KOPT-K1 (cell line): Measurements from ENCODE around the gene ACSF3.

Experiments
- H3K27ac ChIP-seq: fragments of 200-600 bp; sonication (generic); 2 replicates; pipeline ENCODE4 v1.5.1; 2016; ENCODE audit warnings: antibody characterized with exemption, mild to moderate bottlenecking, low read depth, low read length; ENCODE audit not compliant: poor library complexity, severe bottlenecking
- H3K36me3 ChIP-seq: fragments of 200-600 bp; sonication (generic); 2 replicates; pipeline ENCODE4 v1.5.1; 2017; ENCODE audit warnings: antibody characterized with exemption, mild to moderate bottlenecking, low read length, moderate library complexity; ENCODE audit not compliant: insufficient read depth
- H3K9me3 ChIP-seq: fragments of 200-600 bp; sonication (generic); 2 replicates; pipeline ENCODE4 v1.5.1; 2017; ENCODE audit warnings: antibody characterized with exemption, low read length, mild to moderate bottlenecking; ENCODE audit not compliant: insufficient read depth, poor library complexity, severe bottlenecking

Gene ACSF3

DNA sequence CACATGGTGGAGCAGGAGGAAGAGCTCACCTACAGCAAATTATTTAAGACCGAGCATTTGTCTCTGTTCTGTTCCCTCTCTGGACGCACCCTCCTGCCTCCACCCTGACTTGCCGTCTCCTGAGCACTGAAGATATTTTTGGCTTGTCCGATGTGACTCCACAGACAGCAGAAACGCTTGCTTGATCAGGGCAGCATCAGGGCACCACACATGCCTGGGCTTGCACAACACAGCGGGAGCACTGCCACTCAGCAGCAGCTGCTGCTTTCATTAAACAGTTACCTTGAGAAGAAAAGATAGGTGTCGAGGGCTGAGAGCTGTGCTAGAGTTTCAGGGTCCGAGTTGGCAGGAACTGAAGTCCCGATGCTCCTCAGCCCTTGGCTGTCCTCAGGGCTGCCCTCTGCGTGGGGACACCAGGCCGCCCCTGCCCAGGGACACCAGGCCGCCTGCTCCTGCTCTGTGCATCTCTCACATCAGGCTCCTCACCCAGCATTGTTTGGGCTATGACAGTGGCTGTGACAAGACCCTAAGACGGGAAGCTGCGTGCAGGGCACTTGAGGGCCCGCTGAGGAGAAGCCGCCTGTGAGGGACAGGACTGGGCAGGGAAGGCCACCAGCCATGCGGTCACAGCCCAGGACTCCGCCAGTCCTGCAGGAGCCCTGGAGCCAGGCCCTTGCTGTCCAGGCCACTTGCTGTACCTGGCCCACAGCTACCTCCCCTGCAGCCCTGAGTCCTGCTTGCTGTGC, 56.6 kb downstream of the ACSF3 start:
- peaks cover 44% of the 10 kb centered on the region for H3K9me3 ChIP-seq
- H3K27ac ChIP-seq = no peak overlapping the region
- peaks cover 76% of the 10 kb centered on the region for H3K36me3 ChIP-seq

DNA sequence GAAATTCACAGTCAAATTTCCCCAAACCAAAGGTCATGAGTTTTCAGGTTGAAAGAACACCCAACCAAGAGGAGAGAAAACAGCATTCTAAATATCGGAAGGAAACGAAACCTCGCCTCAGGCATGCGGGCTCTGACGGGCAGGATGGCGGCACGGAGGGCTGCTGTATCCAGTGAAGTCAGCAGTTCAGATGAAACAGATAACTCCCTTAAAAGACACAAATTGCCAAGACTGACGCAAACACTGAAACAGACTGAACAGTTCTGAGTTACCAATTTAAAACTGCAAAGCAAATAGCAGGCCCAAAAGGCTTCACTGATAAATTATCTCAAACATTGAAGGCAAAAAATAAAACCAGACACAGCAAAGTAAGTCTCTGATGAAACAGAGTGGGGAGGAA, 57.3 kb downstream of the ACSF3 start:
- no peak overlapping the region for H3K27ac ChIP-seq
- H3K36me3 ChIP-seq = peaks cover 69% of the 10 kb centered on the region
- H3K9me3 ChIP-seq = peaks cover 40% of the 10 kb centered on the region

DNA sequence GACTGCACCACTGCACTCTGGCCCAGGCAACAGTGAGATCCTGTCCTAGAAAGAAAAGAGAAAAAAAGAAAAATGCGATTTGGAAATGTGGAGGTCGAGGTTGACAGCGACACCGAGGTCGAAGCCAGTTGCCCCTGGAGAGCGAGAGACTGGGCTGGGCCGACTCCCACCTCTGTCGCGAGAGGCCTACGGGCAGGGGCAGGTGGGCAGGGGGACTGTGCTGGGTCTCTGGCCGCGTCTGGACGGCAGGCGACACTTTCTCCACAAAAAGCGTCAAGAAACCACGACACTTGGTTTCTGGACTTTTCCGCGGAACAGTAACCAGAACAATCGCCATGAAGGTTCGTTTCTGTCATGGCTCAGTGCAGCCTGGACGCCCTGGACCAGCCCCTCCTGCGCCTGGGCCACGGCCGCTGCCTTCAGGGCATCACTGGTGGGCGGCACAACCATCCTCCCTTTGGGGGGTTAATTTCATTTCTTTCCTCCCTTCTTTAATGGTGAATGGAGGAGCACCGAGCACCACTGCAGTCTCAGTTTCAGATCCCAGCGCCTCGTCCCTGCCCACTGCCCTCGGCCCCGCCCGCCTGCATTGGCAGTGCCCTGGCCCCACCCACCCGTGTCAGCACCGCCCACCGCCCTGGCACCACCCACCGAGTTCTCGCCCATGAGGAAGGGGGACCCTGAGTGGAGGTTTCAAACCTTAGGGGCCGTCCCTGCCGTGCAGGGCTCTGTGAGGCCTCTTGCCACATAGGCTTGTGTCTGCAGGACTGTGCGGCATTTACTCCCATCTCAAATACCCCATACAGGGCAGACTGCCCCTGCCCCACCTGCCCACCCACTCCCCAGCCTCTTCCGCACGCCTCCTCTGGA, 59.4 kb downstream of the ACSF3 start:
- H3K36me3 ChIP-seq = peaks cover 50% of the 10 kb centered on the region
- H3K9me3 ChIP-seq = peaks cover 21% of the 10 kb centered on the region
- H3K27ac ChIP-seq = no peak overlapping the region

DNA sequence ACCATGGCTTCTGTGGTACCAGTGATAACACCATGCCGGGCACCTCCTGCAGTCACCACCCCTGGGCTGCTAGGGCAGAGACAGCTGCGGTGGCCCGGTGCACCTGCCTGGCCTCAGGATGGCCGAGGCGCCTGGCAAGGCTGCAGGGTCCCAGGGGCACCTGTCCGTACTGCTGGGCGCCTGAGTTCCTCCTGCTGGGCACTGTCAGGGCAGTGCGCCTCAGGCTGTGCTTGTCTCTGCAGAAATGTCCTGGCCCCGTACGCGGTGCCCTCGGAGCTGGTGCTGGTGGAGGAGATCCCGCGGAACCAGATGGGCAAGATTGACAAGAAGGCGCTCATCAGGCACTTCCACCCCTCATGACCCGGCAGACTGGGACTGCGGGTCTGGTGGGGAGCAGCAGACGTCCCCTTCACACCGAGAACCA, 60.2 kb downstream of the ACSF3 start:
- Histone ChIP-seq H3K36me3 (peaks cover 42% of the 10 kb centered on the region), H3K27ac (no peak overlapping the region), H3K9me3 (peaks cover 13% of the 10 kb centered on the region)

DNA sequence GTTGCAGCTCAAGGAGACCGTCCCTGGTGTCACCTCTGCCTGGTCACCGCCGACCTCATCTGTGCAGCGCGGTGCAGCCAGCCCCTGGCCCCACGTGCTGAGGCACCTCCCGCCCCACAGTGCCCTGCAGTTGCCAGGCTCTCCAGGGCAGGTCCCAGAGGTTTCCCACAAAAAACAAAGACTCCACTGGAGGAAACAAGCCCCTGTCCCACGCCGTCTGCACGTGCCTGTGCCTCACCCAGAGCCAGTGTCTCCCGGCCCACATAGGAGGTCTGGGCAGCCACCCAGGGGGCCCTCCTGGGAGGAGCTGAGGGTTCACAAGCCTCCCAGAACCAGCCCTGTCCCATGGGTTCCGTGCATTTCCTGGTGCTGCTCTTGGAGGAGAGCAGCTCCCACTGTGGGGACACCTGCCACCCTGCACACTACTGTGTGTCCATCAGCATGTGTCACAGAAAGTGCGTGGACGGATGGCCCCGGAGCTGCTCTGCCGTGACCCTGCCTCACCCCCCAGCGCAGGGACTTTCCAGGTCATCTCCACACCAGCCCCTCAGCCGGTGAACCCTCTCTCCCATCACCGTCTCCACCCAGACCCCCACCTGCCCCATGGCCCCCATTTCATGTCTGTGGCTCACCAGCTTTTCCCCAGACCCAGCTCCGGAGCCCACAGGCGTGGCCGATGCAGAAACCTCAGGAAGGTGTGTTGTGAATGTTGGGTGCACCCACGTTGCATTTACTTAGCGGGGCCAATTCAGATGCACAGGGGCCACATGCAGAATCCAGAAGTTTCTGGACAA, 60.9 kb downstream of the ACSF3 start:
- Histone ChIP-seq H3K36me3 (peaks cover 35% of the 10 kb centered on the region), H3K9me3 (peaks cover 6% of the 10 kb centered on the region), H3K27ac (no peak overlapping the region)

DNA sequence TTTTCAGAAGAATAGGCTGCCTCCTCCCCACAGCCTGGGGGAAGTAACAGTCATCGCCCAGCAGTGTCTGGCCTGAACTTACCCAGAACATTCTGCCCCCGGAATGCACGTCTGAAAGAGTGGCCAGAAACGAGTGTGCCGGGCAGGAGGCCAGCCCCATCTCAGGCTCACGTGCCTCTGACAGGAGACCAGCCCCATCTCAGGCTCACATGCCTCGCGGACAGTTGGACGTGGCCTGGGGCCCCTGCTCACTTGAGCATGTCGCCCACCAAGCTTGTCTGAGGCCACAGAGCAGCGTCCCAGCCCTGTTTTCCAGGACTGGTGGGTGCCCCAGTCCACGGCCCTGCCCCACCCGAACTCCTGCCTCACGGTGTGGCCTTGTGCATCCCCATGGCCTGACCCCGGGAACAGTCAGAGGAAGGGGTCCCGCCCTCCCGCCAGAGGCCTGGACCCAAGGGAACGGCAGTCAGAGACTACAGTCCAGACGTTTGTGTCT, 61.6 kb downstream of the ACSF3 start:
- Histone ChIP-seq H3K36me3 (peaks cover 28% of the 10 kb centered on the region), H3K27ac (no peak overlapping the region), H3K9me3 (no peaks in the 10 kb centered on the region)

DNA sequence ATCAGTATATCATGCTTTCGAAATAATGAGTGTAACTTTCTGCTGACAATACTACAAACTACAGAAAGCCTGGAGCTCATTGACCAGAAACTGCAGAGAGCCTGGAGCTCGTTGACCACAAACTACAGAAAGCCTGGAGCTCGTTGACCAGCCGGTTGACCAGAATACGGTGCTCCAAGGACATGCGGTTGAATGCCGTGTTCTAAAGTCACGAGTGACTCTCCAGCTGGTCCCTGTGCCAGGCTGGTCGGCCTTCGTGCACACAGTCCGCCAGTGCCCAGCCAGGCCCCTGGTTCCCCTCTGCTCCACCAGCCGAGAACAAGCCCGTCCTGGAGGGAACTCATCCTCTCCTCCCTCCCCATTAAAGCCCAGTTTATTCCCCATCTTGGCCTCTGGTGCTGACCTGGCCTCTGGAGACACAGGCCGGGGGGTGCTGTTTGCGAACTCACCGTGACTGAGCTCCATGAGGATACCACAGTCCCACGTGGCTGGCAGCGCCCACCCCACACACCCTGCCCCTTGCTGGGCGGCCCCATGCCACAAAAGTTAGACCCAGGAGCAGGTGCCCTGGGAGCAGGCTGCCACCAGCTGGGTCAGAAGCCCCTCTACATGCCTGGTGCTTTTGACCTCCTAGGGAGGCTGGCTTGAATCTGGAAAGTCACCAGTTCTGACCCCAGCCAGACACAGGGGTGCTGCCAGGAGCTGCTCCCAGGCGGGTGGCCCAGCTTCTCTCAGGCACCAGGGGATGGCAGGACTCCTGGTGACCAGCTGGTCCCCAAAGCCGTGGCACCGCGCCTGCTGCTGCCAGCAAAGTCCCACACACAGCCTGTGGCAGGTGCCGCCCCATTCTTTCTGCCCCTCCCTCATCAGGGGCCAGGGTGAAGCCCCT, 62.4 kb downstream of the ACSF3 start:
- Histone ChIP-seq H3K9me3 (no peaks in the 10 kb centered on the region), H3K27ac (no peak overlapping the region), H3K36me3 (peaks cover 20% of the 10 kb centered on the region)

DNA sequence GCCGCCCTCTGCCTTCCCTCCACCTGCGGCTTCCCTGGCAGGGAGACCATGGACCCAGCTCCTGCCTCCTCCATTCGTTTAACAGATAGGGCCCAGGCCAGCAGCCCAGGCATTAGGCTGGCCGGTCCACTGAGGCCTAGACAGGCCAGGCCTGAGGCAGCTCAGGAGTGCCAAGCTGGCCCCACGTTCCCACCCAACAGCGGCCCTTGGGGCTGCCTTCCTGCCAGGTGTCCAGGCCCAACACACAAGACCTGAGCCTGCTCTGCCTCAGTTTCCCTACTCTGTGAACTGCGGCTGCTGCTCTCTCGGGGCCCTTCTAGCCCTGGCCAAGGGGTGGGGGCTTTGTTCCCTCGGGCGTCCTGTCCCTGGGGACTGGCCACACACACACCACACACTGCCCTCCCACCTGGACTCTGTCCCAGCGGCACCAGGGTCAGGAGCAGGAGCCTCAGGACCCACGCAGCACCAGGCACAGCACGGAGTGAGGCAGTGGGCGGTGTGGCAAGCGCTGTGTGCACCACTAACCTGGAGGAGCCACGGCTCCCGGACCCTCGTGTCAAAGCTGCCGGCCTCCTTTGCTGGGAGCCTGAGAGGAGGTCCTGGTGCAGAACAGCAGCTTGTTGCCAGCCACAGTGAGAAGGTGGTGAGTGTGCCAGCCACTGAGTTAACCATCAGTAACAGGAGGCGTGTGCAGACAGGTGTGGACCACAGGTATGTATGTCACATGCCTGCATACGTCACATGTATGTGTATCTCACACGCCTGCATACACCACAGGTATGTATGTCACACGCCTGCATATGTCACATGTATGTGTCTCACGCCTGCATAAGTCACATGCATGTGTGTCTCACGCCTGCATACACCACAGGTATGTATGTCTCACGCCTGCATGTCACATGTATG, 63.3 kb downstream of the ACSF3 start:
- Histone ChIP-seq H3K36me3 (peaks cover 11% of the 10 kb centered on the region), H3K9me3 (no peaks in the 10 kb centered on the region), H3K27ac (no peak overlapping the region)

DNA sequence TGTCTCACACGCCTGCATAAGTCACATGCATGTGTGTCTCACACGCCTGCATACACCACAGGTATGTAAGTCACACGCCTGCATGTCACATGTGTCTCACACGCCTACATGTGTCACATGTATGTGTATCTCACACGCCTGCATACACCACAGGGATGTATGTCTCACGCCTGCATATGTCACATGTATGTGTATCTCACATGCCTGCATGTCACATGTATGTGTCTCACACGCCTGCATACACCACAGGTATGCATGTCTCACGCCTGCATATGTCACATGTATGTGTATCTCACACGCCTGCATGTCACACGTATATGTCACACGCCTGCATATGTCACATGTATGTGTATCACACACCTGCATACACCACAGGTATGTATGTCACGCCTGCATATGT, 64.1 kb downstream of the ACSF3 start:
- Histone ChIP-seq H3K9me3 (no peaks in the 10 kb centered on the region), H3K27ac (no peak overlapping the region), H3K36me3 (peaks cover 4% of the 10 kb centered on the region)

DNA sequence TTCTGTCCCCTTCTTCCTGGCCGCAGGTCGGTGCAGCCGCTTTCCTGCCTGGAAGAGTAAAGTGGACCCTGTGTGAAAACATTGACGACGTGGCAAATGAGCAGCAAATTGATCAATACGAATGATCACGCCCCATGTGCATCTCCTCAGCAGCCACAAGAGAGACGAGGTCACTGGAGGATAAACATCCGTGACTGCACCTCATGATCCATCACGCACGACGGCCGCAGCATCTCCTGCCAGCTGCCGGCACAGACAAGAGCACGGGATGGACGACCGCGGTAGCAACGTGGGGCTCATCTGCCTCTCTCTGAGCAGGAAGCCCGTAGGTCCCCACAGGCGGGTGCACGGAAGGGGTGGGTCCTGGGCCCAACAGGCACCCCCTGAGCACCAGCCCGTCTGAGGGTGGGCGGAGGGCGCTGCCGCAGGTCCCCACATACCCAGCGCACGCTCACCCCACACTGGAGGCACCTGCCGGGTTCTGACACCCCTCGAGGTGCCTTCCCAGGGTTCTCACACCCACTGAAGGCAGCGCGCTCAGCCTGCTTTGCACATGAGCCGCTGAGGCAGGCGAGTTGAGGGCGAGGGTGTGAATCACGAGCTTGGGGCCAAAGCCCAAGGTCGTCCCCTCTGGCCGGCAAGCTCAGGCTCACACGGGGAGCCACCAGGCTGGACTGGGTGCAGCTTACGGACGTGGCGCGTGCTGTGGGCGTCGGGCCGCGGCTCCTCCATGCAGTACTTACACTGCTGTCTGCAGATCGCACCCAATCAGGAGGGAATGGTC, 65.6 kb downstream of the ACSF3 start:
- H3K27ac ChIP-seq = no peak overlapping the region

DNA sequence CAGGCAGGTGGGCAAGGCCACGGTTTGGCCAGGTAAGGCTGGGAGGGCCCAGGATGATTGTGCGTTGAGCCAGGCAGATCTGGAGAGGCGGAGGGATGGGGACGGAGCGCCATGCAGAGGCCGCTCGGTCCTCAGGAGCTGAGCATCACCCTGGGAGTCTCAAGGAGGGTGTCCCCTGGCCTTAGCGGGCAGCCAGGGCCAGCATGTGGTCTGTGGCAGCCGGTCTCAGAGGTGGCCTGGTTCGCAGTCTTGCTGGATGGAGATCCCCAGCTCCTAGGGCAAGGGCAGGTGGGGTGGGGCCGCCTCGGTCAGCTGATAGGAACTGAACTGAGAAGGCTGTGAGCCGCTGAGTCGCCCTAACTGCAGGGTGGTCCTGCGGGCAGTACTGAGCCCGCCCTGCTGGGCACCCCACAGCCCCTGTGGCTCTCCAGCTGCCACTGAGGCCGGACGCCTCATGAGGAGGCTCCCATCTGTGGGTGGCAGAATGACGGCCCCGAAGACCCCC, 66.2 kb downstream of the ACSF3 start:
- Histone ChIP-seq H3K36me3 (no peaks in the 10 kb centered on the region), H3K9me3 (no peaks in the 10 kb centered on the region), H3K27ac (no peak overlapping the region)

More for the DNA sequence above, 65.6 kb downstream of the ACSF3 start:
- Histone ChIP-seq H3K9me3 (no peaks in the 10 kb centered on the region), H3K36me3 (no peaks in the 10 kb centered on the region)

DNA sequence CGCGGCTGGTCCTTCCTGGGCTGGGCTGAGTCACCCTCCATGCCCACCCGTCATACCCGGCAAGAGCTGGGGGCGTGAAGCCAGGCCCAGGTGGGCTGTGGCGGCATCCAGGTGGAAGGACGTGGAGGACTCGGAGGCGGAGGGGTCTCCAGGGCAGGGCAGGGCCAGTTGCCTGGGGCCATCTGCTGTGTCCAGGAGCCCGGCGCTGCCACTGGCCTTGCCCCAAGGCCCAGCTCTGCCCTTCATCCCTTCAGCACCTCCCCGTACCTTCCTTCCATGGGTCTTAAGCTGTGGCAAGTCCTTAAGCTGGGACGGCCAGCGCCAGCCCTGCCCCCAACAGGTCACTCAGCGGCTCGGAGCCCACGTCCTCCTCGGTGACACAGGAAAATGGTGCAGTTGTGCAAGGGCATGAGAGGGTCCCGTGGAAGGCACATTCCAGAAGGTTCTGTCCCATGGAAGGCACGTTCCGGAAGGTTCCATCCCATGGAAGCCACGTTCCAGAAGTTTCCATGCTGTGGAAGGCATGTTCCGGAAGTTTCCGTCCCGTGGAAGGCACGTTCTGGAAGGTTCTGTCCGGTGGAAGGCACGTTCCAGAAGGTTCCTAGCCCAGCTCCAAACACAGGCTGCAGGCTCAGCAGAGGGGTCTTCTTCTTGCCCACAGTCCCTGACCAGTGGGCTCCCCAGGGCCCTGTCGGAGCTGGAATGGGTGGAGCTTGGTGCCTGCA, 67.5 kb downstream of the ACSF3 start:
- Histone ChIP-seq H3K9me3 (no peaks in the 10 kb centered on the region), H3K36me3 (no peaks in the 10 kb centered on the region), H3K27ac (no peak overlapping the region)
